Measurements from ENCODE around the gene PRCP.

PRCP gene

GRCh38 chr11:82823647-82824619 lies 76.3 kb downstream of the PRCP start:
- no peak for DNase-seq

- no peak for DNase-seq
Measured at GRCh38 chr11:82818409-82819043, 81.7 kb downstream of the PRCP start.

- no peak for DNase-seq
Measured at GRCh38 chr11:82815406-82815805, 84.8 kb downstream of the PRCP start.

- DNase-seq, result no peak
Measured at GRCh38 chr11:82814379-82814778, 85.9 kb downstream of the PRCP start.

- no peak for DNase-seq
Measured at GRCh38 chr11:82811369-82811768, 88.9 kb downstream of the PRCP start.

GRCh38 chr11:82810738-82811137 lies 89.5 kb downstream of the PRCP start:
- no peak for DNase-seq

- DNase-seq, result no peak
Measured at GRCh38 chr11:82810326-82810725, 89.9 kb downstream of the PRCP start.

- DNase-seq, result no peak
Measured at GRCh38 chr11:82807646-82808045, 92.6 kb downstream of the PRCP start.

GRCh38 chr11:82802710-82803109 lies 97.5 kb downstream of the PRCP start:
- DNase-seq, result no peak

- DNase-seq, result no peak
Measured at GRCh38 chr11:82796998-82797961, 103.0 kb downstream of the PRCP start.

GRCh38 chr11:82794490-82794889 lies 105.7 kb downstream of the PRCP start:
- no peak for DNase-seq

- DNase-seq, result no peak
Measured at GRCh38 chr11:82792822-82793569, 107.2 kb downstream of the PRCP start.

- no peak for DNase-seq
Measured at GRCh38 chr11:82792319-82792718, 107.9 kb downstream of the PRCP start.

GRCh38 chr11:82791779-82792178 lies 108.5 kb downstream of the PRCP start:
- DNase-seq, result no peak

- DNase-seq, result no peak
Measured at GRCh38 chr11:82790723-82791484, 109.3 kb downstream of the PRCP start.

- DNase-seq, result no peak
Measured at GRCh38 chr11:82787981-82788380, 112.2 kb downstream of the PRCP start.

- no peak for DNase-seq
Measured at GRCh38 chr11:82786836-82787235, 113.4 kb downstream of the PRCP start.

- no peak for DNase-seq
Measured at GRCh38 chr11:82786001-82786400, 114.2 kb downstream of the PRCP start.

- DNase-seq, result no peak
Measured at GRCh38 chr11:82782825-82783374, 117.3 kb downstream of the PRCP start.

- no peak for DNase-seq
Measured at GRCh38 chr11:82778776-82779175, 121.5 kb downstream of the PRCP start.

- DNase-seq, result no peak
Measured at GRCh38 chr11:82776377-82776776, 123.9 kb downstream of the PRCP start.

Measured in DMS79 (cell line).